Peyer's patch (tissue), 4 donors: ENCODE measurements around the gene KCTD7. TPM values are rescaled to one million over a fixed set of nuclear protein-coding genes. Genes with fewer than 3 reads are reported as not detected.
"Not testable (repeated sequence)": the region's sequence is repeated elsewhere in the genome, so short reads cannot be mapped to it uniquely, and the experiment has no call there.

Experiments
- DNase-seq, 3 donors: peaks; one replicate each; pipeline ENCODE4 v3.0.0-alpha.2; 2017 to 2019
- H3K27ac ChIP-seq, 4 donors: fragments of 200-600 bp; sonication (generic); one replicate each; pipeline ENCODE4 v1.5.1; 2016 to 2019
- H3K27me3 ChIP-seq, 2 donors: fragments of 200-600 bp; sonication (generic); one replicate each; pipeline ENCODE4 v1.5.1; 2019
- H3K36me3 ChIP-seq, 3 donors: fragments of 200-600 bp; sonication (generic); one replicate each; pipeline ENCODE4 v1.5.1; 2016 to 2019
- H3K4me1 ChIP-seq, 4 donors: fragments of 200-600 bp; sonication (generic); one replicate each; pipeline ENCODE4 v1.5.1; 2016 to 2019
- H3K4me3 ChIP-seq, 4 donors: fragments of 200-600 bp; sonication (generic); 1 replicate in 3 of 4; 2 replicates in 1 of 4; pipeline ENCODE4 v1.5.1; 2016 to 2019; ENCODE audit warnings: mild to moderate bottlenecking in 1 of 4
- H3K9me3 ChIP-seq, 4 donors: fragments of 200-600 bp; sonication (generic); one replicate each; pipeline ENCODE4 v1.5.1; 2016 to 2019; ENCODE audit warnings: mild to moderate bottlenecking in 1 of 4
- CTCF ChIP-seq, 6 experiments: fragments of 450-650 bp in 4 of 6; fragments of 200-600 bp in 2 of 6; sonication (generic) in 1 of 6; IDR thresholded peaks; one replicate each; pipeline ENCODE4 v1.5.1; 2017 to 2019; ENCODE audit warnings: antibody characterized with exemption in 6 of 6, mild to moderate bottlenecking in 3 of 6, moderate library complexity in 1 of 6
- POLR2A ChIP-seq, 2 donors: fragments of 450-650 bp; IDR thresholded peaks; one replicate each; pipeline ENCODE4 v1.5.1; 2017; ENCODE audit warnings: antibody characterized with exemption in 2 of 2, mild to moderate bottlenecking in 2 of 2, moderate library complexity in 2 of 2
- total RNA-seq, 4 donors: library from RNA; depleted of rRNA; stranded (reverse); fragments of >200 nt; gene quantifications; one replicate each; pipeline ENCODE4 v1.1.0, GENCODE V29; 2016

Gene KCTD7
- total RNA-seq, 4 donors from 2014 or later: 6.6 to 20.7 (median 14.3) TPM

GRCh38 chr7:66634816-66635215 is 6.1 kb downstream of the KCTD7 start:
- no peak overlapping the region for H3K27ac ChIP-seq
- H3K9me3 ChIP-seq: no peaks in the 10 kb centered on the region
- H3K4me3 ChIP-seq: no peak overlapping the region
- no peaks in the 10 kb centered on the region for H3K27me3 ChIP-seq
- peaks cover 0 to 16% (median 14%) of the 10 kb centered on the region in 4 donors for H3K4me1 ChIP-seq
- TF ChIP-seq POLR2A (IDR thresholded peaks at IDR 0.05) (no peak), CTCF (IDR thresholded peaks at IDR 0.05) (no peak)
- no peak for DNase-seq
- H3K36me3 ChIP-seq: peaks cover 0 to 27% (median 0%) of the 10 kb centered on the region in 3 donors

GRCh38 chr7:66635322-66635981 is 6.8 kb downstream of the KCTD7 start:
- not testable (repeated sequence) for H3K9me3 ChIP-seq, H3K4me3 ChIP-seq, H3K27me3 ChIP-seq, DNase-seq
- Histone ChIP-seq H3K27ac (peak overlapping the region in 2 of 4 donors; percentile 58 to 90), H3K36me3 (peaks cover 0 to 34% (median 0%) of the 10 kb centered on the region in 3 donors), H3K4me1 (peaks cover 0 to 15% (median 12%) of the 10 kb centered on the region in 4 donors)

- Histone ChIP-seq H3K27ac (peak overlapping the region in 2 of 4 donors; percentile 58 to 90), H3K36me3 (peaks cover 0 to 38% (median 0%) of the 10 kb centered on the region in 3 donors)
- H3K4me3 ChIP-seq, H3K27me3 ChIP-seq, H3K9me3 ChIP-seq, H3K4me1 ChIP-seq: not testable (repeated sequence)
- DNase-seq: peak in 1 of 3 donors; percentile 64
- TF ChIP-seq POLR2A (IDR thresholded peaks at IDR 0.05): peak in 1 of 2 donors; percentile 38
- TF ChIP-seq CTCF (IDR thresholded peaks at IDR 0.05): peak in 1 of 6 experiments; percentile 14
Measured at GRCh38 chr7:66635982-66636546, 7.4 kb downstream of the KCTD7 start.

GRCh38 chr7:66638309-66639099 is 9.8 kb downstream of the KCTD7 start:
- Histone ChIP-seq H3K9me3 (no peaks in the 10 kb centered on the region), H3K4me1 (peaks cover 0 to 12% (median 0%) of the 10 kb centered on the region in 4 donors), H3K27me3 (no peaks in the 10 kb centered on the region), H3K4me3 (no peak overlapping the region), H3K27ac (no peak overlapping the region), H3K36me3 (peaks cover 0 to 58% (median 0%) of the 10 kb centered on the region in 3 donors)
- DNase-seq: no peak
- TF ChIP-seq CTCF (IDR thresholded peaks at IDR 0.05) (no peak), POLR2A (IDR thresholded peaks at IDR 0.05) (no peak)

GRCh38 chr7:66639773-66640172 is 11.1 kb downstream of the KCTD7 start:
- DNase-seq: no peak
- Histone ChIP-seq H3K4me3 (no peak overlapping the region), H3K27ac (peak overlapping the region in 1 of 4 donors; percentile 36), H3K4me1 (peaks cover 0 to 12% (median 0%) of the 10 kb centered on the region in 4 donors), H3K27me3 (no peaks in the 10 kb centered on the region), H3K9me3 (no peaks in the 10 kb centered on the region), H3K36me3 (peaks cover 0 to 65% (median 0%) of the 10 kb centered on the region in 3 donors)
- no peak for TF ChIP-seq CTCF (IDR thresholded peaks at IDR 0.05)
- no peak for TF ChIP-seq POLR2A (IDR thresholded peaks at IDR 0.05)
